DMS 273 (cell line): Measurements from ENCODE around the gene PRC1.
A peak's percentile ranks its signal among the peaks of the same experiment; 100 is the strongest.

Experiments
- DNase-seq: peaks from one replicate; lab custom pipeline; 2025; ENCODE audit not compliant: unreplicated experiment; lab: John Stamatoyannopoulos, UW

Gene PRC1

GRCh38 chr15:90955624-90956273 lies 38.6 kb downstream of the PRC1 start:
- peak; percentile 55 for DNase-seq

GRCh38 chr15:90954712-90955623 lies 39.4 kb downstream of the PRC1 start, which contains the start of gene RCCD1:
Gene RCCD1 (plus strand): TSS chr15:90954884. CDS start chr15:90956735, 1,851 bp downstream.
- DNase-seq: peak; percentile 95

- no peak for DNase-seq
Observed at GRCh38 chr15:90953947-90954711, 40.2 kb downstream of the PRC1 start.

- DNase-seq: no peak
Observed at GRCh38 chr15:90952901-90953677, 41.2 kb downstream of the PRC1 start.

GRCh38 chr15:90950676-90951075 lies 43.7 kb downstream of the PRC1 start:
- DNase-seq: no peak

- DNase-seq: no peak
Observed at GRCh38 chr15:90949979-90950675, 44.2 kb downstream of the PRC1 start.

- no peak for DNase-seq
Observed at GRCh38 chr15:90948506-90948905, 45.8 kb downstream of the PRC1 start.

- DNase-seq: no peak
Observed at GRCh38 chr15:90947577-90948357, 46.6 kb downstream of the PRC1 start.

- DNase-seq: no peak
Observed at GRCh38 chr15:90946941-90947576, 47.3 kb downstream of the PRC1 start.

GRCh38 chr15:90946538-90946937 lies 47.8 kb downstream of the PRC1 start:
- no peak for DNase-seq

GRCh38 chr15:90945091-90945490 lies 49.2 kb downstream of the PRC1 start:
- DNase-seq: no peak

- no peak for DNase-seq
Observed at GRCh38 chr15:90942354-90943120, 51.8 kb downstream of the PRC1 start.

- no peak for DNase-seq
Observed at GRCh38 chr15:90941038-90941437, 53.3 kb downstream of the PRC1 start.

- DNase-seq: no peak
Observed at GRCh38 chr15:90939756-90940155, 54.6 kb downstream of the PRC1 start.

- DNase-seq: no peak
Observed at GRCh38 chr15:90938261-90938660, 56.1 kb downstream of the PRC1 start.

GRCh38 chr15:90936823-90937222 lies 57.5 kb downstream of the PRC1 start:
- no peak for DNase-seq

- peak; percentile 92 for DNase-seq
Observed at GRCh38 chr15:90934949-90935751, 59.2 kb downstream of the PRC1 start, which contains the start of gene UNC45A. Gene UNC45A (plus strand): TSS chr15:90935285. CDS start chr15:90935325, 40 bp downstream.
